Prostate gland (tissue), 2 donors: ENCODE results near the gene CNTN6.

ENCODE experiments used
- CTCF ChIP-seq, 4 experiments: fragments of 200-600 bp in 2 of 4; fragments of 450-650 bp in 2 of 4; sonication (generic) in 2 of 4; IDR thresholded peaks; 1 replicate in 3 of 4; 2 replicates in 1 of 4; pipeline ENCODE4 v1.5.1; 2016 to 2019; ENCODE audit warnings: antibody characterized with exemption in 4 of 4, mild to moderate bottlenecking in 2 of 4, moderate library complexity in 2 of 4
- POLR2AphosphoS5 ChIP-seq: sonication (generic); formaldehyde crosslinking; IDR thresholded peaks from one replicate; pipeline ENCODE4 v1.6.1; 2017; ENCODE audit warnings: antibody characterized with exemption

GRCh38 chr3:1139071-1139470 lies 46.2 kb downstream of the CNTN6 start:
- TF ChIP-seq CTCF (IDR thresholded peaks at IDR 0.05) (no peak), POLR2AphosphoS5 (no peak)
